H1 (cell line): Measurements from ENCODE around the gene ZNF407. TPM values are rescaled to one million over a fixed set of nuclear protein-coding genes. Genes with fewer than 3 reads are reported as not detected.

Experiments used
- CTCF ChIA-PET: fragments of 300-600 bp; sonication (Branson Sonifier 250); formaldehyde crosslinking; loops from one replicate; lab custom pipeline; 2021; ENCODE audit not compliant: partially characterized antibody; lab: Charles Lee
- POLR2A ChIA-PET: fragments of 300-600 bp; sonication (Branson Sonifier 250); formaldehyde crosslinking; loops from one replicate; lab custom pipeline; 2021; ENCODE audit warnings: inconsistent platforms; ENCODE audit not compliant: partially characterized antibody; lab: Charles Lee
- DNase-seq, 2 experiments: peaks; one replicate each; pipeline versions ENCODE4 v3.0.0 to v3.0.0-alpha.2; 2010 to 2022; ENCODE audit warnings: low spot score in 2 of 2, low read depth in 1 of 2, mixed read lengths in 1 of 2
- FAIRE-seq: peaks from 2 replicates; lab custom pipeline; 2011; peaks lifted over from hg19 to GRCh38; lab: Jason Lieb, UNC
- H2AFZ ChIP-seq: 2 replicates; pipeline ENCODE4 v1.8.1; 2012; ENCODE audit warnings: low read length, inconsistent platforms
- H2AK5ac ChIP-seq: 2 replicates; pipeline ENCODE4 v1.6.1; 2013; ENCODE audit warnings: low read depth, low read length
- H2BK120ac ChIP-seq: replicated peaks from 2 replicates; pipeline ENCODE3; 2013; ENCODE audit warnings: low read depth, low read length, inconsistent platforms
- H2BK12ac ChIP-seq: 2 replicates; pipeline ENCODE4 v1.6.1; 2013; ENCODE audit warnings: low read depth, low read length
- H2BK15ac ChIP-seq: 2 replicates; pipeline ENCODE4 v1.6.1; 2013; ENCODE audit warnings: low read length
- H2BK20ac ChIP-seq: 2 replicates; pipeline ENCODE4 v1.6.1; 2013; ENCODE audit warnings: low read length
- H2BK5ac ChIP-seq: 2 replicates; pipeline ENCODE4 v1.6.1; 2013; ENCODE audit warnings: low read depth, low read length
- H3K14ac ChIP-seq: 2 replicates; pipeline ENCODE4 v1.6.1; 2013; ENCODE audit warnings: inconsistent platforms; ENCODE audit not compliant: insufficient read length
- H3K18ac ChIP-seq: 2 replicates; pipeline ENCODE4 v1.6.1; 2013; ENCODE audit warnings: low read length; ENCODE audit errors: extremely low read depth
- H3K23ac ChIP-seq: 2 replicates; pipeline ENCODE4 v1.6.1; 2013; ENCODE audit warnings: inconsistent platforms; ENCODE audit not compliant: insufficient read length
- H3K23me2 ChIP-seq: 2 replicates; pipeline ENCODE4 v1.6.1; 2013; ENCODE audit warnings: low read depth, low read length
- H3K27ac ChIP-seq: 2 replicates; pipeline ENCODE4 v1.6.1; 2011; ENCODE audit warnings: low read depth, low read length, inconsistent platforms
- H3K27me3 ChIP-seq, 4 experiments: replicated peaks in 1 of 4; 1 replicate in 1 of 4; 2 replicates in 3 of 4; pipeline versions ENCODE4 v1.6.1 to v1.8.1; 2011 to 2013; ENCODE audit warnings: low read length in 3 of 4, mild to moderate bottlenecking in 3 of 4, inconsistent platforms in 2 of 4, mixed read lengths in 2 of 4, moderate library complexity in 1 of 4; ENCODE audit not compliant: control insufficient read depth in 3 of 4, insufficient read depth in 3 of 4; ENCODE audit errors: extremely low read depth in 1 of 4
- H3K36me3 ChIP-seq, 4 experiments: 2 replicates each; pipeline versions ENCODE4 v1.6.1 to v1.8.1; 2011 to 2013; ENCODE audit warnings: mild to moderate bottlenecking in 4 of 4, low read length in 3 of 4, moderate library complexity in 2 of 4, control low read depth in 1 of 4, inconsistent platforms in 1 of 4; ENCODE audit not compliant: insufficient read depth in 4 of 4, control insufficient read depth in 2 of 4
- H3K4ac ChIP-seq: replicated peaks from 2 replicates; pipeline ENCODE3; 2013; ENCODE audit warnings: low read length, low read depth, mixed read lengths, inconsistent platforms; ENCODE audit not compliant: insufficient read length
- H3K4me1 ChIP-seq, 4 experiments: replicated peaks in 1 of 4; 1 replicate in 1 of 4; 2 replicates in 3 of 4; pipeline versions ENCODE4 v1.6.1 to v1.8.1; 2011 to 2013; ENCODE audit warnings: low read length in 3 of 4, inconsistent platforms in 2 of 4, mixed read lengths in 1 of 4; ENCODE audit not compliant: insufficient read depth in 4 of 4, control insufficient read depth in 3 of 4
- H3K4me2 ChIP-seq, 2 experiments: 2 replicates each; pipeline versions ENCODE4 v1.6.1 to v1.8.1; 2011 to 2013; ENCODE audit warnings: low read depth in 2 of 2, low read length in 2 of 2, control low read depth in 1 of 2, inconsistent platforms in 1 of 2, mild to moderate bottlenecking in 1 of 2; ENCODE audit not compliant: insufficient read depth in 1 of 2
- H3K4me3 ChIP-seq, 4 experiments: fragments of 200-600, 300-600 bp in 1 of 4; sonication (generic), shearing (Covaris generic), sonication (Bioruptor Twin) in 1 of 4; 2 replicates each; pipeline versions ENCODE4 v1.5.1 to v1.8.1; 2011 to 2016; ENCODE audit warnings: low read length in 4 of 4, low read depth in 3 of 4, control low read depth in 2 of 4, inconsistent platforms in 2 of 4, mild to moderate bottlenecking in 2 of 4, mixed read lengths in 1 of 4, moderate library complexity in 1 of 4; ENCODE audit not compliant: insufficient read depth in 2 of 4; ENCODE audit errors: extremely low read depth in 1 of 4
- H3K56ac ChIP-seq: replicated peaks from 2 replicates; pipeline ENCODE3; 2013; ENCODE audit warnings: low read depth, mild to moderate bottlenecking, mixed read lengths, low read length, inconsistent platforms; ENCODE audit not compliant: insufficient read length
- H3K79me1 ChIP-seq: 2 replicates; pipeline ENCODE4 v1.6.1; 2013; ENCODE audit warnings: low read depth, low read length, control low read depth
- H3K79me2 ChIP-seq, 2 experiments: 2 replicates each; pipeline versions ENCODE4 v1.6.1 to v1.8.1; 2012 to 2013; ENCODE audit warnings: low read length in 2 of 2, mild to moderate bottlenecking in 2 of 2, inconsistent platforms in 1 of 2; ENCODE audit not compliant: insufficient read depth in 2 of 2, control insufficient read depth in 1 of 2
- H3K9ac ChIP-seq, 4 experiments: replicated peaks in 1 of 4; 1 replicate in 1 of 4; 2 replicates in 3 of 4; pipeline versions ENCODE4 v1.6.1 to v1.8.1; 2011 to 2013; ENCODE audit warnings: low read depth in 3 of 4, low read length in 3 of 4, control low read depth in 2 of 4, mild to moderate bottlenecking in 2 of 4, moderate library complexity in 2 of 4, inconsistent platforms in 1 of 4; ENCODE audit errors: extremely low read depth in 1 of 4
- H3K9me3 ChIP-seq, 2 experiments: 2 replicates each; pipeline versions ENCODE4 v1.6.1 to v1.8.1; 2012 to 2013; ENCODE audit warnings: mild to moderate bottlenecking in 2 of 2, moderate library complexity in 2 of 2, control low read depth in 1 of 2, inconsistent platforms in 1 of 2, low read depth in 1 of 2, low read length in 1 of 2, mixed read lengths in 1 of 2; ENCODE audit not compliant: insufficient read depth in 2 of 2
- H4K20me1 ChIP-seq, 2 experiments: replicated peaks in 1 of 2; 2 replicates each; pipeline versions ENCODE3 to v1.8.1; 2011 to 2013; ENCODE audit warnings: inconsistent platforms in 2 of 2, low read length in 2 of 2, mild to moderate bottlenecking in 1 of 2; ENCODE audit not compliant: insufficient read depth in 2 of 2, control insufficient read depth in 1 of 2
- H4K5ac ChIP-seq: 2 replicates; pipeline ENCODE4 v1.6.1; 2013; ENCODE audit warnings: low read length, low read depth, mixed read lengths, inconsistent platforms; ENCODE audit not compliant: insufficient read length
- H4K8ac ChIP-seq: 2 replicates; pipeline ENCODE4 v1.8.0; 2013; ENCODE audit warnings: mild to moderate bottlenecking, moderate library complexity, low read length, inconsistent platforms; ENCODE audit not compliant: insufficient read depth; ENCODE audit errors: extremely low read depth
- H4K91ac ChIP-seq: replicated peaks from 2 replicates; pipeline ENCODE3; 2013; ENCODE audit warnings: low read length, mixed read lengths, inconsistent platforms; ENCODE audit not compliant: insufficient read length
- CHD2 ChIP-seq: IDR thresholded peaks from 2 replicates; pipeline ENCODE4 v1.6.1; 2012; ENCODE audit warnings: low read length, improper control_type of control experiment
- CREB1 ChIP-seq: IDR thresholded peaks from 2 replicates; pipeline ENCODE4 v1.6.1; 2012; ENCODE audit warnings: inconsistent platforms
- EZH2 ChIP-seq: fragments of 200-600 bp; sonication (generic); IDR thresholded peaks from 2 replicates; pipeline ENCODE4 v1.7.1; 2012; ENCODE audit warnings: low read depth, mild to moderate bottlenecking, moderate library complexity, low read length, inconsistent platforms; ENCODE audit not compliant: severe bottlenecking
- KDM4A ChIP-seq: IDR thresholded peaks from one replicate; pipeline ENCODE4 v1.7.1; 2012; ENCODE audit warnings: low read depth, mild to moderate bottlenecking, moderate library complexity, low read length, inconsistent platforms; ENCODE audit not compliant: severe bottlenecking
- PHF8 ChIP-seq: fragments of 200-600 bp; sonication (generic); conservative IDR thresholded peaks from 2 replicates; pipeline ENCODE4 v1.7.1; 2012; ENCODE audit warnings: low read depth, mild to moderate bottlenecking, inconsistent platforms, low read length, moderate library complexity
- POLR2A ChIP-seq, 2 experiments: IDR thresholded peaks; 1 replicate in 1 of 2; 2 replicates in 1 of 2; pipeline ENCODE4 v1.6.1; 2011; ENCODE audit warnings: low read depth in 2 of 2, low read length in 2 of 2, mild to moderate bottlenecking in 2 of 2; ENCODE audit errors: control extremely low read depth in 1 of 2
- SAP30 ChIP-seq: fragments of 300-600 bp; sonication (generic); IDR thresholded peaks from 2 replicates; pipeline ENCODE4 v1.7.1; 2012; ENCODE audit warnings: low read length, moderate library complexity, mild to moderate bottlenecking, inconsistent platforms; ENCODE audit not compliant: insufficient read depth, insufficient replicate concordance
- SIRT6 ChIP-seq: IDR thresholded peaks from one replicate; pipeline ENCODE4 v1.7.1; 2012; ENCODE audit warnings: low read length, inconsistent platforms
- SP4 ChIP-seq: IDR thresholded peaks from 2 replicates; pipeline ENCODE4 v1.6.1; 2012; ENCODE audit warnings: low read length, inconsistent platforms
- TCF12 ChIP-seq: IDR thresholded peaks from 2 replicates; pipeline ENCODE4 v1.6.1; 2011; ENCODE audit warnings: low read depth, mild to moderate bottlenecking, low read length
- TEAD4 ChIP-seq: IDR thresholded peaks from 2 replicates; pipeline ENCODE4 v1.6.1; 2012; ENCODE audit warnings: low read depth, low read length, inconsistent platforms, mixed read lengths
- USF2 ChIP-seq: IDR thresholded peaks from 2 replicates; pipeline ENCODE4 v1.6.1; 2011; ENCODE audit warnings: low read length, improper control_type of control experiment
- WGBS, 2 experiments: shearing (Covaris generic) in 1 of 2; methylation state at CpG; one replicate each; pipeline versions ENCODE4 v1.1.6 to v1.1.7; 2013 to 2015; ENCODE audit warnings: low lambda C conversion rate in 2 of 2, mixed read lengths in 2 of 2, inconsistent platforms in 1 of 2, low coverage in 1 of 2, missing lambda C conversion rate in 1 of 2; ENCODE audit not compliant: insufficient replicate concordance in 2 of 2, insufficient coverage in 1 of 2, insufficient read length in 1 of 2; ENCODE audit errors: extremely low coverage in 1 of 2, missing lambda C conversion rate in 1 of 2; 5-methylcytosine and 5-hydroxymethylcytosine counted together
- polyA plus RNA-seq, 7 experiments: library from polyadenylated mRNA; depleted of rRNA in 3 of 7; stranded (reverse) in 5 of 7; unstranded in 2 of 7; fragments of >200 nt in 5 of 7; fragments of 200-250 nt in 2 of 7; gene quantifications; 1 replicate in 5 of 7; 2 replicates in 1 of 7; 4 replicates in 1 of 7; pipeline versions ENCODE4 v1.2.1 to v1.2.3, GENCODE V29; 2011 to 2013; ENCODE audit warnings: missing spikeins in 2 of 7, mixed read lengths in 2 of 7
- total RNA-seq: library from RNA; stranded (reverse); fragmentation: NEBNext Ultra II Directional; extraction: Animal tissue kit (Norgen Biotek cat#: 25700); gene quantifications from 2 replicates; pipeline ENCODE4 v1.2.1, GENCODE V29; 2021

ZNF407 gene
- total and polyA plus RNA-seq, 2 of the 8 experiments (the other 6 are each of a cell fraction or from before 2014, with no cell fraction given): 1.5 to 6.8 TPM

- Histone ChIP-seq H3K36me3 (no peaks in the 10 kb centered on the region), H3K9ac (no peak overlapping the region), H3K27ac (no peak overlapping the region), H3K4me1 (peaks cover 0 to 6% (median 2%) of the 10 kb centered on the region in 4 experiments; a peak in 1 of 7 replicates), H2BK5ac (no peak overlapping the region), H4K8ac (no peak overlapping the region), H4K20me1 (no peaks in the 10 kb centered on the region), H3K4me3 (no peak overlapping the region), H3K79me2 (no peaks in the 10 kb centered on the region), H3K23ac (no peak overlapping the region), H3K79me1 (no peaks in the 10 kb centered on the region), H3K14ac (no peak overlapping the region), H2BK15ac (no peak overlapping the region), H3K56ac (no peak overlapping the region), H3K27me3 (no peaks in the 10 kb centered on the region), H3K4ac (no peak overlapping the region), H2BK12ac (no peak overlapping the region), H2BK20ac (no peak overlapping the region), H3K4me2 (no peak overlapping the region), H4K5ac (no peak overlapping the region), H2AFZ (no peak overlapping the region), H4K91ac (no peak overlapping the region), H3K23me2 (no peaks in the 10 kb centered on the region), H2BK120ac (no peak overlapping the region), H2AK5ac (no peak overlapping the region), H3K18ac (no peak overlapping the region), H3K9me3 (no peaks in the 10 kb centered on the region)
- DNase-seq (no peak), FAIRE-seq (no peak)
- ChIA-PET POLR2A (interaction anchor here (0.7 kb wide), 1 partner anchor 453 kb away, joined by 3 read pairs; no protein-coding TSS in a partner anchor), CTCF (interaction anchor here (0.6 to 3.3 kb wide), 4 partner anchors 11 to 85 kb away, joined by 3 to 11 read pairs (median 3); no protein-coding TSS in a partner anchor)
- 96% methylated on average over 1 of the region's 1 CpG; no CpG with 5 or more reads in 1 of the 2 experiments for WGBS, 2 experiments
- TF ChIP-seq CHD2 (no peak), POLR2A (IDR thresholded peaks at IDR 0.05; ENCODE audit: control extremely low read depth in 1 of 2, low read depth in 2 of 2, low read length in 2 of 2) (no peak), EZH2 (no peak), PHF8 (no peak), USF2 (no peak), SIRT6 (no peak), KDM4A (no peak), CREB1 (no peak), TEAD4 (no peak), SAP30 (no peak), SP4 (no peak), TCF12 (no peak)
These were observed 39.4 kb downstream of the ZNF407 start for GRCh38 chr18:74637070-74637469.
